ENCODE measurements around the gene APOD. TPM values are rescaled to one million over a fixed set of nuclear protein-coding genes. Genes with fewer than 3 reads are reported as not detected.

Gene APOD
- total and polyA plus RNA-seq, 2 of the 8 experiments (the other 6 are each of a cell fraction or from before 2014, with no cell fraction given) = not detected

DNA sequence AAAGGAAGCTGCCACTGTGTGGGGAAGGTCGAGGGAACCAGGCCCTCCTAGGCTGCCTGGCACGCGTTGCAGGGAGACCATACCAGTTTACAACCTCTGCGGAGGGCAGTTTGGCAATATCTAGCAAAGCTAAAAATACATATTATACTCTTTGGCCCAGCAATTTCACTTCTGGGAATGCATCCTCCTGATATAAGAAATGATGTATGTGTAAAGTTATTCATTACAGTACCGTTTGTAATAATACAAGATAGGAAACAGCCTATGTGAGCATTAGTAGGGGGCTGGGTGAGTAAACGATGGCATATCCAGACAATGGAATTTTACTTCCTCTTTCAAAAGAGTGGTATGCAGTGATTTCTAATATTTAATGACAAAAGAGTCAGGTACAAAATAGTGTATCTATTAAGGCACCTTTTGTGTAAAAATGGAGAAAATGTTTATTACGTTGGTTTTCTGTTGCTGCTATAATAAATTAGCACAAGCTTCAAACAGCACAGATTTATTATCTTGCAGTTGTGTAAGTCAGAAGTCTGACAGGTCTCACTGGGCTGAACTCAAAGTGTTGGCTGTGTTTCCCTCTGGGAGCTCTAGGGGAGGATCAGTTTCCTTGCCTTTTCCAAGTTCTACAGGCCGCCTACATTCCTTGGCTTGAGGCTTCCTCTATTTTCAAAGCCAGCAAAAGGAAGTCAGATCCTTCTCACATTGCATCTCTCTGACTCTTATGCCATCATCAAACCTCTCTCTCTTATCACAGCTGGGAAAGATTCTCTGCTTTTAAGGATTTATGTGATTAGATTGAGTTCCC is 9.0 kb downstream of the APOD start:
- Histone ChIP-seq H2BK12ac (ENCODE audit: low read depth, low read length) (no peak overlapping the region), H2AFZ (ENCODE audit: low read length) (no peak overlapping the region; the same call in 1 of the 2 replicates), H4K8ac (ENCODE audit: extremely low read depth, insufficient read depth, low read length) (no peak overlapping the region; the same call in 1 of the 2 replicates), H3K36me3 (ENCODE audit: control insufficient read depth in 2 of 4, insufficient read depth in 4 of 4, low read length in 3 of 4) (no peaks in the 10 kb centered on the region), H4K20me1 (replicated peaks in 1 of 2; ENCODE audit: control insufficient read depth in 1 of 2, insufficient read depth in 2 of 2, low read length in 2 of 2) (no peaks in the 10 kb centered on the region), H2BK20ac (ENCODE audit: low read length) (no peak overlapping the region), H3K4ac (replicated peaks; ENCODE audit: insufficient read length, low read depth, low read length) (no peak overlapping the region), H4K5ac (ENCODE audit: insufficient read length, low read depth, low read length) (no peak overlapping the region), H3K56ac (replicated peaks; ENCODE audit: insufficient read length, low read depth, low read length) (no peak overlapping the region), H3K4me1 (replicated peaks in 1 of 4; ENCODE audit: control insufficient read depth in 3 of 4, insufficient read depth in 4 of 4, low read length in 3 of 4) (peaks cover 0 to 6% (median 3%) of the 10 kb centered on the region in 4 experiments; a peak in 4 of 7 replicates), H3K27ac (ENCODE audit: low read depth, low read length) (no peak overlapping the region), H3K23me2 (ENCODE audit: low read depth, low read length) (no peaks in the 10 kb centered on the region), H2BK120ac (replicated peaks; ENCODE audit: low read depth, low read length) (no peak overlapping the region), H3K18ac (ENCODE audit: extremely low read depth, low read length) (no peak overlapping the region), H3K14ac (ENCODE audit: insufficient read length) (no peak overlapping the region), H3K27me3 (replicated peaks in 1 of 4; ENCODE audit: control insufficient read depth in 3 of 4, extremely low read depth in 1 of 4, insufficient read depth in 3 of 4, low read length in 3 of 4) (no peaks in the 10 kb centered on the region), H3K79me1 (ENCODE audit: low read depth, low read length) (no peaks in the 10 kb centered on the region), H2AK5ac (ENCODE audit: low read depth, low read length) (no peak overlapping the region), H2BK15ac (ENCODE audit: low read length) (no peak overlapping the region), H3K4me2 (ENCODE audit: insufficient read depth in 1 of 2, low read depth in 2 of 2, low read length in 2 of 2) (no peak overlapping the region), H3K79me2 (ENCODE audit: control insufficient read depth in 1 of 2, insufficient read depth in 2 of 2, low read length in 2 of 2) (no peaks in the 10 kb centered on the region), H3K23ac (ENCODE audit: insufficient read length) (no peak overlapping the region), H4K91ac (replicated peaks; ENCODE audit: insufficient read length, low read length) (peak overlapping the region; percentile 46), H2BK5ac (ENCODE audit: low read depth, low read length) (no peak overlapping the region), H3K4me3 (ENCODE audit: extremely low read depth in 1 of 4, insufficient read depth in 2 of 4, low read depth in 3 of 4, low read length in 4 of 4) (no peak overlapping the region), H3K9ac (replicated peaks in 1 of 4; ENCODE audit: extremely low read depth in 1 of 4, low read depth in 3 of 4, low read length in 3 of 4) (no peak overlapping the region), H3K9me3 (ENCODE audit: insufficient read depth in 2 of 2, low read depth in 1 of 2, low read length in 1 of 2) (no peaks in the 10 kb centered on the region; a peak in 1 of 4 replicates)
- WGBS, 2 experiments (ENCODE audit: extremely low coverage in 1 of 2, insufficient coverage in 1 of 2, insufficient read length in 1 of 2, insufficient replicate concordance in 2 of 2, low coverage in 1 of 2, low lambda C conversion rate in 2 of 2, missing lambda C conversion rate in 1 of 2) = 88% methylated on average over 8 of the region's 8 CpGs; no CpG with 5 or more reads in 1 of the 2 experiments
- DNase-seq (ENCODE audit: low read depth in 1 of 2, low spot score in 2 of 2) (no peak), FAIRE-seq (no peak)
- ChIA-PET POLR2A (ENCODE audit: partially characterized antibody) (interaction anchor here (0.8 kb wide), 1 partner anchor 8 kb away, joined by 3 read pairs; no protein-coding TSS in a partner anchor), CTCF (ENCODE audit: partially characterized antibody) (interaction anchor here (1.9 kb wide), 1 partner anchor 9 kb away, joined by 5 read pairs; the partner anchor contains the start of gene APOD)
- TF ChIP-seq, protein P1, sequence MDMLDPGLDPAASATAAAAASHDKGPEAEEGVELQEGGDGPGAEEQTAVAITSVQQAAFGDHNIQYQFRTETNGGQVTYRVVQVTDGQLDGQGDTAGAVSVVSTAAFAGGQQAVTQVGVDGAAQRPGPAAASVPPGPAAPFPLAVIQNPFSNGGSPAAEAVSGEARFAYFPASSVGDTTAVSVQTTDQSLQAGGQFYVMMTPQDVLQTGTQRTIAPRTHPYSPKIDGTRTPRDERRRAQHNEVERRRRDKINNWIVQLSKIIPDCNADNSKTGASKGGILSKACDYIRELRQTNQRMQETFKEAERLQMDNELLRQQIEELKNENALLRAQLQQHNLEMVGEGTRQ (IDR thresholded peaks at IDR 0.05; ENCODE audit: low read length) = no peak
- no peak for TF ChIP-seq GABPA (IDR thresholded peaks at IDR 0.05; ENCODE audit: borderline replicate concordance, insufficient read depth, low read length)
- TF ChIP-seq, protein P2, sequence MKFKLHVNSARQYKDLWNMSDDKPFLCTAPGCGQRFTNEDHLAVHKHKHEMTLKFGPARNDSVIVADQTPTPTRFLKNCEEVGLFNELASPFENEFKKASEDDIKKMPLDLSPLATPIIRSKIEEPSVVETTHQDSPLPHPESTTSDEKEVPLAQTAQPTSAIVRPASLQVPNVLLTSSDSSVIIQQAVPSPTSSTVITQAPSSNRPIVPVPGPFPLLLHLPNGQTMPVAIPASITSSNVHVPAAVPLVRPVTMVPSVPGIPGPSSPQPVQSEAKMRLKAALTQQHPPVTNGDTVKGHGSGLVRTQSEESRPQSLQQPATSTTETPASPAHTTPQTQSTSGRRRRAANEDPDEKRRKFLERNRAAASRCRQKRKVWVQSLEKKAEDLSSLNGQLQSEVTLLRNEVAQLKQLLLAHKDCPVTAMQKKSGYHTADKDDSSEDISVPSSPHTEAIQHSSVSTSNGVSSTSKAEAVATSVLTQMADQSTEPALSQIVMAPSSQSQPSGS (IDR thresholded peaks at IDR 0.05; ENCODE audit: low read length) = no peak
- TF ChIP-seq ASH2L (IDR thresholded peaks at IDR 0.05; ENCODE audit: low read length) = no peak
- no peak for TF ChIP-seq TEAD4 (IDR thresholded peaks at IDR 0.05; ENCODE audit: low read depth, low read length)
- TF ChIP-seq JUN (IDR thresholded peaks at IDR 0.05; ENCODE audit: low read depth, low read length) = no peak
- TF ChIP-seq SUZ12 (IDR thresholded peaks at IDR 0.05; ENCODE audit: low read length) = no peak
- TF ChIP-seq KDM1A (IDR thresholded peaks at IDR 0.05; ENCODE audit: borderline replicate concordance, low read length) = no peak
- TF ChIP-seq RXRA (IDR thresholded peaks at IDR 0.05; ENCODE audit: insufficient read depth, low read depth, low read length) = no peak
